GM19043 (cell line): ENCODE results near the gene TET2.

Experiments
- ATAC-seq: cut with Tn5 transposase; IDR thresholded peaks from one replicate; pipeline ENCODE4 v1.9.1; 2021; ENCODE audit warnings: low read depth; ENCODE audit not compliant: unreplicated experiment

The TET2 gene

GRCh38 chr4:105139646-105140045 lies 7.0 kb upstream of the TET2 start:
- no peak for ATAC-seq

- ATAC-seq: no peak
These were observed 5.8 kb upstream of the TET2 start for GRCh38 chr4:105140684-105141490.

GRCh38 chr4:105145156-105145902 lies 1.3 kb upstream of the TET2 start:
- no peak for ATAC-seq

- ATAC-seq: peak; percentile 10
These were observed 787 bp upstream of the TET2 start for GRCh38 chr4:105145903-105146275.

- peak; percentile 2 for ATAC-seq
These were observed 408 bp downstream of the TET2 start for GRCh38 chr4:105147016-105147552.

- no peak for ATAC-seq
These were observed 981 bp downstream of the TET2 start for GRCh38 chr4:105147553-105148161.

GRCh38 chr4:105148356-105148755 lies 1.7 kb downstream of the TET2 start:
- ATAC-seq: no peak

- ATAC-seq: no peak
These were observed 2.1 kb downstream of the TET2 start for GRCh38 chr4:105148776-105149175.

GRCh38 chr4:105149771-105150170 lies 3.1 kb downstream of the TET2 start:
- no peak for ATAC-seq

- ATAC-seq: no peak
These were observed 3.8 kb downstream of the TET2 start for GRCh38 chr4:105150503-105150902.

- no peak for ATAC-seq
These were observed 7.1 kb downstream of the TET2 start for GRCh38 chr4:105153749-105154148.

GRCh38 chr4:105154576-105154975 lies 7.9 kb downstream of the TET2 start:
- no peak for ATAC-seq

GRCh38 chr4:105155426-105155825 lies 8.8 kb downstream of the TET2 start:
- no peak for ATAC-seq

GRCh38 chr4:105158837-105159236 lies 12.2 kb downstream of the TET2 start:
- no peak for ATAC-seq

GRCh38 chr4:105162123-105162796 lies 15.6 kb downstream of the TET2 start:
- no peak for ATAC-seq

GRCh38 chr4:105164548-105164947 lies 17.9 kb downstream of the TET2 start:
- ATAC-seq: no peak

GRCh38 chr4:105166066-105166465 lies 19.4 kb downstream of the TET2 start:
- no peak for ATAC-seq

- no peak for ATAC-seq
These were observed 24.0 kb downstream of the TET2 start for GRCh38 chr4:105170711-105171110.

- ATAC-seq: no peak
These were observed 25.2 kb downstream of the TET2 start for GRCh38 chr4:105171912-105172311.

- ATAC-seq: no peak
These were observed 27.4 kb downstream of the TET2 start for GRCh38 chr4:105174098-105174497.
